ENCODE measurements around the gene PHC2. TPM values are rescaled to one million over a fixed set of nuclear protein-coding genes. Genes with fewer than 3 reads are reported as not detected.

The PHC2 gene
- total and polyA plus RNA-seq, 3 donors from 2014 or later, result 121 to 178 (median 130) TPM

- H3K9me3 ChIP-seq, result no peaks in the 10 kb centered on the region
- no peak overlapping the region for H3K4me3 ChIP-seq
- no peaks in the 10 kb centered on the region for H3K4me1 ChIP-seq
- TF ChIP-seq POLR2A (IDR thresholded peaks at IDR 0.05), result no peak
- no peak for TF ChIP-seq CTCF (IDR thresholded peaks at IDR 0.05)
- intact Hi-C loops (cut with DNase I; ENCODE audit: low total_unique reads), result no loop called here
- 95 to 99% methylated on average over 5 of the region's 5 CpGs for WGBS, 2 donors
- no peak for DNase-seq
- H3K27me3 ChIP-seq, result no peaks in the 10 kb centered on the region
- H3K36me3 ChIP-seq (ENCODE audit: low read depth, missing control alignments), result no peaks in the 10 kb centered on the region
- no peak overlapping the region for H3K27ac ChIP-seq
These were observed 77.4 kb downstream of the PHC2 start for GRCh38 chr1:33353531-33353930.

- H3K27ac ChIP-seq, result no peak overlapping the region
These were observed 79.6 kb downstream of the PHC2 start for GRCh38 chr1:33351281-33351660.

GRCh38 chr1:33350611-33351280, 80.1 kb downstream of the PHC2 start:
- DNase-seq, result no peak
- peak overlapping the region in 1 of 2 donors; percentile 80 for H3K27ac ChIP-seq
- 34 to 50% methylated on average over 6 of the region's 6 CpGs for WGBS, 2 donors
- H3K4me3 ChIP-seq, result peak overlapping the region; percentile 68 to 70
- intact Hi-C loops (cut with DNase I; ENCODE audit: low total_unique reads), result no loop called here
- H3K36me3 ChIP-seq (ENCODE audit: low read depth, missing control alignments), result no peaks in the 10 kb centered on the region
- no peak for TF ChIP-seq CTCF (IDR thresholded peaks at IDR 0.05)
- no peak for TF ChIP-seq POLR2A (IDR thresholded peaks at IDR 0.05)
- H3K4me1 ChIP-seq, result peaks cover 8% of the 10 kb centered on the region
- H3K9me3 ChIP-seq, result no peaks in the 10 kb centered on the region
- H3K27me3 ChIP-seq, result no peaks in the 10 kb centered on the region

More at GRCh38 chr1:33351281-33351660, 79.6 kb downstream of the PHC2 start:
- Histone ChIP-seq H3K4me1 (peaks cover 5% of the 10 kb centered on the region), H3K9me3 (no peaks in the 10 kb centered on the region), H3K4me3 (no peak overlapping the region), H3K27me3 (no peaks in the 10 kb centered on the region), H3K36me3 (ENCODE audit: low read depth, missing control alignments) (no peaks in the 10 kb centered on the region)
- intact Hi-C loops (cut with DNase I; ENCODE audit: low total_unique reads), result no loop called here
- WGBS, 2 donors, result 94 to 96% methylated on average over 6 of the region's 6 CpGs
- DNase-seq, result no peak
- TF ChIP-seq POLR2A (IDR thresholded peaks at IDR 0.05), result no peak
- TF ChIP-seq CTCF (IDR thresholded peaks at IDR 0.05), result no peak

DNA sequence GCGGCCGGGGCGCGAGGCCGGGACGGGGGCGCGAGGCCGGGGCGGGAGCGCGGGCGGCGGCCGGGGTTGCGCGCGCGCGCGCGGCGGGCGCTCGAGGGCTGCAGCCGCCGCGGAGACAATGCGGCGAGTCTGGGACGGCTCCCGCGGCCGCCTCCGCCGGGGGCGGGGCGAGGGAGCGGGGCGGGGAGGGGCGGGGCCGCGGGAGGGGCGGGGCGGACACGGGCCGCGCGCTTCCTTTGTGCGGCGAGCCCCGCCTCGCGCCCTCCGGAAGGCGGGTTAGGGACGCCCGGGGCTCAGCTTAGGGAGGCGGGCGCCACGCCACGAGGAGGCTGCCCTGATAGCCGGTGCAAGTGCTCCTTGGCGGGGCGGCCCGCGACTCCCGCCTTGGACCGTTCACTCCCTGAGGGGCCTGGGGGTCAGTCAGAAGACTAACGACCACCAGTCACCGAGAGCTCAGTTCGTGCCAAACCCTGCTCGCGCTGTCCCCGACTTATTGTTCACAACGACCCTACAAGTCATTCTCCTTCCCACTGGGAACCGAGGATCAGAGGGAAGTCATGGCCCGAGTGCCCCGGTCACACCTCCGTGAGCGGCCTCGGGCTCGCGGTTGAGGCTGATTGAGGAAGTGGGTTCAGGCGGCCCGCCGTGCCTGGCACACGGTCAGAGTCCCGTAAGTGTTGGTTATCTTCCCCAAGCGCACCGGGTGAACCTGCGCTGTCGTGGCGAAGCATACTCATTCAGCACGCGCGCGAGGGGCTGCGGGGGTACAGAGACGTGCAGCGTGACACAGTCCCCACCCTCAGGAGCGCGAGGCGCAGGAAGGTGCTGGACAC, 80.9 kb downstream of the PHC2 start:
- Histone ChIP-seq H3K4me3 (peak overlapping the region; percentile 70 to 94), H3K9me3 (no peaks in the 10 kb centered on the region), H3K4me1 (peaks cover 8% of the 10 kb centered on the region), H3K27ac (peak overlapping the region; percentile 15 to 97), H3K36me3 (ENCODE audit: low read depth, missing control alignments) (no peaks in the 10 kb centered on the region), H3K27me3 (no peaks in the 10 kb centered on the region)
- 0 to 1% methylated on average over 27 to 41 of the region's 104 CpGs for WGBS, 2 donors
- TF ChIP-seq POLR2A (IDR thresholded peaks at IDR 0.05) (no peak), CTCF (IDR thresholded peaks at IDR 0.05) (no peak)
- intact Hi-C loops (cut with DNase I; ENCODE audit: low total_unique reads), result no loop called here
- DNase-seq, result peak; percentile 87
